Measurements from ENCODE around the gene PGAP6.
"Not testable (repeated sequence)": the region's sequence is repeated elsewhere in the genome, so short reads cannot be mapped to it uniquely, and the experiment has no call there.

PGAP6 gene

GRCh38 chr16:364595-365491 is 16.9 kb downstream of the PGAP6 start:
- DNase-seq = no peak

- no peak for DNase-seq
These were observed 17.9 kb downstream of the PGAP6 start for GRCh38 chr16:363766-364490.

- DNase-seq = no peak
These were observed 18.5 kb downstream of the PGAP6 start for GRCh38 chr16:363110-363765.

- not testable (repeated sequence) for DNase-seq
These were observed 19.1 kb downstream of the PGAP6 start for GRCh38 chr16:362702-362999.

- DNase-seq = peak; percentile 49
These were observed 19.7 kb downstream of the PGAP6 start for GRCh38 chr16:361872-362701.

GRCh38 chr16:361341-361871 is 20.4 kb downstream of the PGAP6 start:
- no peak for DNase-seq

- DNase-seq = no peak
These were observed 21.0 kb downstream of the PGAP6 start for GRCh38 chr16:360698-361336.

- no peak for DNase-seq
These were observed 21.7 kb downstream of the PGAP6 start for GRCh38 chr16:359871-360697.

GRCh38 chr16:359067-359763 is 22.6 kb downstream of the PGAP6 start:
- DNase-seq = no peak

- no peak for DNase-seq
These were observed 25.0 kb downstream of the PGAP6 start for GRCh38 chr16:356741-357140.

GRCh38 chr16:354971-355461 is 26.8 kb downstream of the PGAP6 start:
- DNase-seq = no peak

GRCh38 chr16:354291-354881 is 27.4 kb downstream of the PGAP6 start:
- no peak for DNase-seq

GRCh38 chr16:353404-354290 is 28.1 kb downstream of the PGAP6 start:
- DNase-seq = no peak

- DNase-seq = peak; percentile 88
These were observed 29.0 kb downstream of the PGAP6 start, which contains the start of gene AXIN1 for GRCh38 chr16:352547-353403. Gene AXIN1 (minus strand): TSS chr16:352723. CDS start chr16:347025, 5,698 bp downstream.

GRCh38 chr16:351804-352520 is 29.8 kb downstream of the PGAP6 start:
- DNase-seq = no peak

GRCh38 chr16:350203-350602 is 31.6 kb downstream of the PGAP6 start:
- no peak for DNase-seq

- no peak for DNase-seq
These were observed 32.6 kb downstream of the PGAP6 start for GRCh38 chr16:349211-349610.

Measured in NCI-H1105 treated with DMSO at 0.1 percent for 48 hours (cell line).